ENCODE measurements around the gene TCF3.
"Not testable (repeated sequence)": the region's sequence is repeated elsewhere in the genome, so short reads cannot be mapped to it uniquely, and the experiment has no call there.

TCF3 gene

DNA sequence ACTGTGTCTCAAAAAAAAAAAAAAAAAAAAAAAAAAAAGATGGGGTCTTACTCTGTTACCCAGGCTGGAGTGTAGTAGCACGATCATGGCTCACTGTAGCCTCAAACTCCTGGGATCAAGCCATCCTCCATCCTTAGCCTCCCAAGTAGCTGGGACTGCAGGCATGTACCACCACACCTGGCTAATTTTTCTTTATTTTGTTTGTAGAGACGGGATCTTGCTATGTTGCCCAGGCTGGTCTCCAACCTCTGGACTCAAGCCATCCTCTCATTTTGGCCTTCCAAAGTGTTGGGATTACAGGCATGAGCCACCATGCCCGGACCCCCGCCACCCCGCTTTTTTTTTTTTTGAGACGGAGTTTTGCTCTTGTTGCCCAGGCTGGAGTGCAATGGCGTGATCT, 10.8 kb upstream of the TCF3 start:
- H3K4me3 ChIP-seq (ENCODE audit: low read length); H2BK120ac ChIP-seq (ENCODE audit: low read depth, low read length); H2BK15ac ChIP-seq (replicated peaks; ENCODE audit: low read depth); H3K27me3 ChIP-seq (ENCODE audit: insufficient read depth, low read length, poor library complexity); H3K27ac ChIP-seq (ENCODE audit: low read depth, low read length); H3K23ac ChIP-seq (ENCODE audit: low read length); H3K4me2 ChIP-seq (ENCODE audit: low read length); H2BK5ac ChIP-seq (ENCODE audit: low read length); H3K9ac ChIP-seq (ENCODE audit: low read length); H4K5ac ChIP-seq (ENCODE audit: low read length); H3K4ac ChIP-seq (ENCODE audit: low read depth, low read length); DNase-seq; H3K36me3 ChIP-seq (ENCODE audit: control insufficient read depth, insufficient read depth, low read length); H3K79me2 ChIP-seq (ENCODE audit: control insufficient read depth, insufficient read depth, low read length); H3K56ac ChIP-seq (ENCODE audit: low read length); H4K8ac ChIP-seq (ENCODE audit: low read depth, low read length); H3K18ac ChIP-seq (ENCODE audit: low read length); H3K4me1 ChIP-seq (ENCODE audit: control insufficient read depth, low read depth, low read length); H3K79me1 ChIP-seq (ENCODE audit: low read length); H2AK5ac ChIP-seq (ENCODE audit: low read length): not testable (repeated sequence)
- no CpG with 5 or more reads among the region's 7 CpGs for WGBS (ENCODE audit: extremely low coverage, insufficient coverage, low lambda C conversion rate)

GRCh38 chr19:1661995-1662394, 9.6 kb upstream of the TCF3 start:
- Histone ChIP-seq H3K4me2 (ENCODE audit: low read length) (no peak overlapping the region), H3K18ac (ENCODE audit: low read length) (no peak overlapping the region), H3K4me3 (ENCODE audit: low read length) (no peak overlapping the region), H3K23ac (ENCODE audit: low read length) (no peak overlapping the region), H4K8ac (ENCODE audit: low read depth, low read length) (no peak overlapping the region), H3K4ac (ENCODE audit: low read depth, low read length) (no peak overlapping the region), H2BK15ac (replicated peaks; ENCODE audit: low read depth) (no peak overlapping the region), H2BK5ac (ENCODE audit: low read length) (no peak overlapping the region), H3K9ac (ENCODE audit: low read length) (no peak overlapping the region), H3K79me1 (ENCODE audit: low read length) (no peaks in the 10 kb centered on the region), H4K5ac (ENCODE audit: low read length) (no peak overlapping the region), H3K27ac (ENCODE audit: low read depth, low read length) (no peak overlapping the region), H3K27me3 (ENCODE audit: insufficient read depth, low read length, poor library complexity) (no peaks in the 10 kb centered on the region), H2BK120ac (ENCODE audit: low read depth, low read length) (no peak overlapping the region), H3K56ac (ENCODE audit: low read length) (no peak overlapping the region), H3K79me2 (ENCODE audit: control insufficient read depth, insufficient read depth, low read length) (no peaks in the 10 kb centered on the region), H3K4me1 (ENCODE audit: control insufficient read depth, low read depth, low read length) (no peaks in the 10 kb centered on the region), H3K36me3 (ENCODE audit: control insufficient read depth, insufficient read depth, low read length) (no peaks in the 10 kb centered on the region), H2AK5ac (ENCODE audit: low read length) (no peak overlapping the region)
- no CpG with 5 or more reads among the region's 4 CpGs for WGBS (ENCODE audit: extremely low coverage, insufficient coverage, low lambda C conversion rate)
- no peak for DNase-seq

DNA sequence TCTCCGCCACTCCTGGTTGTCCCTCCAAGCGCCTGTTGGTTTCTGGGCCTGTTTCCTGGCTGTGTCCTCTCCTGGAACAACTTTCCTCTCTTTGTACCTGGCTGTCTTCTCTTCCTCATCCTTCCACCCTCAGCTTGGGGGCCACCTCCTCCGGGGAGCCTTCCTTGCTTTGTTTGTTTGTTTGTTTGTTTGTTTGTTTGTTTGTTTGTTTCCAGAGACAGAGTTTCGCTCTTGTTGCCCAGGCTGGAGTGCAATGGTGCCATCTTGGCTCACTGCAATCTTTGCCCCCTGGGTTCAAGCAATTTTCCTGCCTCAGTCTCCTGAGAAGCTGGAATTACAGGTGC, 6.6 kb upstream of the TCF3 start:
- H2BK120ac ChIP-seq (ENCODE audit: low read depth, low read length): no peak overlapping the region
- H3K79me2 ChIP-seq (ENCODE audit: control insufficient read depth, insufficient read depth, low read length): no peaks in the 10 kb centered on the region
- no peak overlapping the region for H2BK5ac ChIP-seq (ENCODE audit: low read length)
- H3K4me1 ChIP-seq (ENCODE audit: control insufficient read depth, low read depth, low read length): no peaks in the 10 kb centered on the region
- no peak overlapping the region for H3K56ac ChIP-seq (ENCODE audit: low read length)
- no peaks in the 10 kb centered on the region for H3K27me3 ChIP-seq (ENCODE audit: insufficient read depth, low read length, poor library complexity)
- H3K23ac ChIP-seq (ENCODE audit: low read length): no peak overlapping the region
- no peaks in the 10 kb centered on the region for H3K36me3 ChIP-seq (ENCODE audit: control insufficient read depth, insufficient read depth, low read length)
- H2AK5ac ChIP-seq (ENCODE audit: low read length): no peak overlapping the region
- no peaks in the 10 kb centered on the region for H3K79me1 ChIP-seq (ENCODE audit: low read length)
- H3K18ac ChIP-seq (ENCODE audit: low read length): no peak overlapping the region
- no peak overlapping the region for H3K4ac ChIP-seq (ENCODE audit: low read depth, low read length)
- no peak overlapping the region for H3K9ac ChIP-seq (ENCODE audit: low read length)
- WGBS (ENCODE audit: extremely low coverage, insufficient coverage, low lambda C conversion rate): no CpG with 5 or more reads among the region's 4 CpGs
- no peak overlapping the region for H2BK15ac ChIP-seq (replicated peaks; ENCODE audit: low read depth)
- DNase-seq: no peak
- no peak overlapping the region for H4K5ac ChIP-seq (ENCODE audit: low read length)
- H3K4me2 ChIP-seq (ENCODE audit: low read length): no peak overlapping the region
- H3K4me3 ChIP-seq (ENCODE audit: low read length): no peak overlapping the region
- no peak overlapping the region for H4K8ac ChIP-seq (ENCODE audit: low read depth, low read length)
- no peak overlapping the region for H3K27ac ChIP-seq (ENCODE audit: low read depth, low read length)

GRCh38 chr19:1658150-1659083, 6.0 kb upstream of the TCF3 start:
- no peak for DNase-seq
- Histone ChIP-seq H4K8ac (ENCODE audit: low read depth, low read length) (no peak overlapping the region), H3K4me3 (ENCODE audit: low read length) (no peak overlapping the region), H4K5ac (ENCODE audit: low read length) (no peak overlapping the region), H2BK120ac (ENCODE audit: low read depth, low read length) (no peak overlapping the region), H3K18ac (ENCODE audit: low read length) (no peak overlapping the region), H3K4ac (ENCODE audit: low read depth, low read length) (no peak overlapping the region), H2BK15ac (replicated peaks; ENCODE audit: low read depth) (no peak overlapping the region), H3K27ac (ENCODE audit: low read depth, low read length) (no peak overlapping the region), H3K56ac (ENCODE audit: low read length) (no peak overlapping the region), H2BK5ac (ENCODE audit: low read length) (no peak overlapping the region), H3K79me1 (ENCODE audit: low read length) (no peaks in the 10 kb centered on the region), H3K79me2 (ENCODE audit: control insufficient read depth, insufficient read depth, low read length) (no peaks in the 10 kb centered on the region), H3K23ac (ENCODE audit: low read length) (no peak overlapping the region), H3K27me3 (ENCODE audit: insufficient read depth, low read length, poor library complexity) (no peaks in the 10 kb centered on the region), H3K9ac (ENCODE audit: low read length) (no peak overlapping the region), H2AK5ac (ENCODE audit: low read length) (no peak overlapping the region), H3K4me1 (ENCODE audit: control insufficient read depth, low read depth, low read length) (no peaks in the 10 kb centered on the region), H3K4me2 (ENCODE audit: low read length) (no peak overlapping the region), H3K36me3 (ENCODE audit: control insufficient read depth, insufficient read depth, low read length) (no peaks in the 10 kb centered on the region)
- no CpG with 5 or more reads among the region's 33 CpGs for WGBS (ENCODE audit: extremely low coverage, insufficient coverage, low lambda C conversion rate)

DNA sequence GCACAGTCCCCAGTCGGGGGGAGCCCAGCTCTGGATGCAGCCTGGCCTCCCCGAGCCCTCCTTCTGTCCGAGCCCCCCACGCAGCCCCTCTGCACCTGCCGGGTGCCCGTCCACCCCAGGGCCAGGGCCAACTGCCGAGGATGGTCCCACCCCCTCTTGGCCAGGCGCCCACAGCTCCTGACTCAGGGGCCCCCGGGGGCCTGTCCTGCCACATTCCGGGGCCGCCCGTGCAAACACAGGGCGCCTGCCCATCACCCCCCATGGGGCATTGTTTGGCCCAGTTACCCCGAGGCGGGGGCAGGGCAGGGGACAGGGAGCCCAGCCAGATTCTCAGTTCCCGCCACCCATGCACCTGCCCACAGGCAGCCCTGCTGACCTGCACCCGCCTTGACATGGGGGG, 5.3 kb upstream of the TCF3 start:
- no CpG with 5 or more reads among the region's 17 CpGs for WGBS (ENCODE audit: extremely low coverage, insufficient coverage, low lambda C conversion rate)
- Histone ChIP-seq H3K9ac (ENCODE audit: low read length) (no peak overlapping the region), H3K4ac (ENCODE audit: low read depth, low read length) (no peak overlapping the region), H3K4me1 (ENCODE audit: control insufficient read depth, low read depth, low read length) (no peaks in the 10 kb centered on the region), H3K56ac (ENCODE audit: low read length) (no peak overlapping the region), H2AK5ac (ENCODE audit: low read length) (no peak overlapping the region), H3K4me2 (ENCODE audit: low read length) (no peak overlapping the region), H3K79me2 (ENCODE audit: control insufficient read depth, insufficient read depth, low read length) (no peaks in the 10 kb centered on the region), H3K27me3 (ENCODE audit: insufficient read depth, low read length, poor library complexity) (no peaks in the 10 kb centered on the region), H4K8ac (ENCODE audit: low read depth, low read length) (no peak overlapping the region), H3K23ac (ENCODE audit: low read length) (no peak overlapping the region), H3K79me1 (ENCODE audit: low read length) (no peaks in the 10 kb centered on the region), H4K5ac (ENCODE audit: low read length) (no peak overlapping the region), H2BK15ac (replicated peaks; ENCODE audit: low read depth) (no peak overlapping the region), H2BK120ac (ENCODE audit: low read depth, low read length) (no peak overlapping the region), H3K27ac (ENCODE audit: low read depth, low read length) (no peak overlapping the region), H2BK5ac (ENCODE audit: low read length) (no peak overlapping the region), H3K4me3 (ENCODE audit: low read length) (no peak overlapping the region), H3K36me3 (ENCODE audit: control insufficient read depth, insufficient read depth, low read length) (no peaks in the 10 kb centered on the region), H3K18ac (ENCODE audit: low read length) (no peak overlapping the region)
- no peak for DNase-seq
